ENCODE results near the gene AMACR. TPM values are rescaled to one million over a fixed set of nuclear protein-coding genes. Genes with fewer than 3 reads are reported as not detected.

The AMACR gene
- total RNA-seq, 2 experiments from 2014 or later = 4.5 to 5.0 TPM

DNA sequence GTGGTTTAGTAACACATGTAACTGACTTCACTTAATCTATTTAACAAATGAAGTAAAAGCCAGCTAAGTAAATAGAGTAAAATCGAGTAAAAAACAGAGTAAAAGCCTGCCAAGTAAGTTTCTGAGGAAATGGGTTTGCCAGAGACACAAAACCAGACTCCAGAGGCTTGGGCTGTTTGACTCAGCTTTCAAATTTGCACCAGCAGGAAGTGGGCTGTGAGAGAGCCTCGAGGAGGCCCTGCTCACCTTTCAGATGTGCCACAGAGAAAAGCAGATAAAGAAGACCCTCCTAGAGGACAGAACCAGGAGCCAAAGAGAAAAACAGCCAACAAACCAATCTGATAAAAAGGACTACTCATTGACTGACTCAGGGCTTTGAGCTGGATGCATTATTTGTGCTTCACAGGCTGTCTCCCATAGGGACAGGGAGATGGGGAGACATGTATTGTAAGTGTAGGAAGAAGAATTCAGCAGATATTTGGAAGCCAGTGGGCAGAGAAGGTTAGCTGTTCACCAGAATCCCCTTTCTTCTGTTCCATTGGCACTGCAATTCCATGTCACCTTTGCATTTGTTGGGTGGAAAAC lies 14.4 kb upstream of the AMACR start:
- no TSS peak for BruUV-seq (replicated peaks)
- no peak overlapping the region for H3K4me3 ChIP-seq (ENCODE audit: low read depth, low read length, poor library complexity, severe bottlenecking)
- intact Hi-C loops (cut with micrococcal nuclease; ENCODE audit: unreplicated experiment) = no loop called here
- H3K9me3 ChIP-seq (ENCODE audit: low read length) = no peaks in the 10 kb centered on the region
- TF ChIP-seq, protein P1, sequence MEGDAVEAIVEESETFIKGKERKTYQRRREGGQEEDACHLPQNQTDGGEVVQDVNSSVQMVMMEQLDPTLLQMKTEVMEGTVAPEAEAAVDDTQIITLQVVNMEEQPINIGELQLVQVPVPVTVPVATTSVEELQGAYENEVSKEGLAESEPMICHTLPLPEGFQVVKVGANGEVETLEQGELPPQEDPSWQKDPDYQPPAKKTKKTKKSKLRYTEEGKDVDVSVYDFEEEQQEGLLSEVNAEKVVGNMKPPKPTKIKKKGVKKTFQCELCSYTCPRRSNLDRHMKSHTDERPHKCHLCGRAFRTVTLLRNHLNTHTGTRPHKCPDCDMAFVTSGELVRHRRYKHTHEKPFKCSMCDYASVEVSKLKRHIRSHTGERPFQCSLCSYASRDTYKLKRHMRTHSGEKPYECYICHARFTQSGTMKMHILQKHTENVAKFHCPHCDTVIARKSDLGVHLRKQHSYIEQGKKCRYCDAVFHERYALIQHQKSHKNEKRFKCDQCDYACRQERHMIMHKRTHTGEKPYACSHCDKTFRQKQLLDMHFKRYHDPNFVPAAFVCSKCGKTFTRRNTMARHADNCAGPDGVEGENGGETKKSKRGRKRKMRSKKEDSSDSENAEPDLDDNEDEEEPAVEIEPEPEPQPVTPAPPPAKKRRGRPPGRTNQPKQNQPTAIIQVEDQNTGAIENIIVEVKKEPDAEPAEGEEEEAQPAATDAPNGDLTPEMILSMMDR (conservative IDR thresholded peaks at IDR 0.05; ENCODE audit: low read length) = no peak
- TF ChIP-seq EZH2phosphoT487 (IDR thresholded peaks at IDR 0.05; ENCODE audit: borderline replicate concordance, low read depth, low read length) = no peak
- ChIA-PET POLR2A (interaction anchor here (0.5 kb wide), 1 partner anchor 490 kb away, joined by 3 read pairs; no protein-coding TSS in a partner anchor), CTCF (ENCODE audit: unreplicated experiment) (no interaction called here)
- DNase-seq (ENCODE audit: low spot score) = no peak
- H4K20me1 ChIP-seq (ENCODE audit: insufficient read depth, low read length) = no peaks in the 10 kb centered on the region
- H3K4me2 ChIP-seq (ENCODE audit: low read length) = no peak overlapping the region
- H2AFZ ChIP-seq (ENCODE audit: low read length) = no peak overlapping the region
- no peaks in the 10 kb centered on the region; the same call in 1 of the 2 replicates for H3K36me3 ChIP-seq (ENCODE audit: insufficient read depth, low read length)
- no peaks in the 10 kb centered on the region for H3K4me1 ChIP-seq (ENCODE audit: insufficient read depth, low read length, poor library complexity, severe bottlenecking)
- H3K9me2 ChIP-seq (ENCODE audit: insufficient read depth, low read length) = no peaks in the 10 kb centered on the region
- no peak overlapping the region for H3K27ac ChIP-seq (ENCODE audit: low read depth, low read length, poor library complexity, severe bottlenecking)
- H3K79me2 ChIP-seq (ENCODE audit: insufficient read depth, low read depth, low read length) = no peaks in the 10 kb centered on the region

DNA sequence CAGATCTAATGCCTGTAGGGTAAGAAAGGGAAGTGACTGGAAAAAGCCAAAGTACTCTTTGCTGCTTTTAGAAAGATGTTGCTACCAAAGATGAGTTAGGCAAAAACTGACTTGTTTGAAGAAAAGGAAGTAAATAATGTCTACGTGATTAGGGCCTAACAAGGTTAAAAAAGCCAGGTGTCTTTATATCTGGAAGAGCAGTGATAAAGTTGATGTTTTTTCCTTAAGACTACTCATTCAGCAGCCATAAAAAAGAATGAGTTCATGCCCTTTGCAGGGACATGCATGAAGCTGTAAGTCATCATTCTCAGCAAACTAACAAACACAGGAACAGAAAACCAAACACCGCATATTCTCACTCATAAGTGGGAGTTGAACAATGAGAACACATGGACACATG lies 13.5 kb upstream of the AMACR start:
- Histone ChIP-seq H3K4me1 (ENCODE audit: insufficient read depth, low read length, poor library complexity, severe bottlenecking) (no peaks in the 10 kb centered on the region), H3K27ac (ENCODE audit: low read depth, low read length, poor library complexity, severe bottlenecking) (no peak overlapping the region), H4K20me1 (ENCODE audit: insufficient read depth, low read length) (no peaks in the 10 kb centered on the region), H3K9me3 (ENCODE audit: low read length) (no peaks in the 10 kb centered on the region), H3K4me2 (ENCODE audit: low read length) (no peak overlapping the region), H3K9me2 (ENCODE audit: insufficient read depth, low read length) (no peaks in the 10 kb centered on the region), H2AFZ (ENCODE audit: low read length) (no peak overlapping the region), H3K4me3 (ENCODE audit: low read depth, low read length, poor library complexity, severe bottlenecking) (no peak overlapping the region), H3K36me3 (ENCODE audit: insufficient read depth, low read length) (no peaks in the 10 kb centered on the region; the same call in 1 of the 2 replicates), H3K79me2 (ENCODE audit: insufficient read depth, low read depth, low read length) (no peaks in the 10 kb centered on the region)
- intact Hi-C loops (cut with micrococcal nuclease; ENCODE audit: unreplicated experiment) = no loop called here
- ChIA-PET CTCF (ENCODE audit: unreplicated experiment) (no interaction called here), POLR2A (interaction anchor here (0.5 kb wide), 1 partner anchor 489 kb away, joined by 3 read pairs; no protein-coding TSS in a partner anchor)
- BruUV-seq (replicated peaks) = no TSS peak
- DNase-seq (ENCODE audit: low spot score) = no peak
- TF ChIP-seq, protein P1 (conservative IDR thresholded peaks at IDR 0.05; ENCODE audit: low read length) = no peak
- no peak for TF ChIP-seq EZH2phosphoT487 (IDR thresholded peaks at IDR 0.05; ENCODE audit: borderline replicate concordance, low read depth, low read length)

DNA sequence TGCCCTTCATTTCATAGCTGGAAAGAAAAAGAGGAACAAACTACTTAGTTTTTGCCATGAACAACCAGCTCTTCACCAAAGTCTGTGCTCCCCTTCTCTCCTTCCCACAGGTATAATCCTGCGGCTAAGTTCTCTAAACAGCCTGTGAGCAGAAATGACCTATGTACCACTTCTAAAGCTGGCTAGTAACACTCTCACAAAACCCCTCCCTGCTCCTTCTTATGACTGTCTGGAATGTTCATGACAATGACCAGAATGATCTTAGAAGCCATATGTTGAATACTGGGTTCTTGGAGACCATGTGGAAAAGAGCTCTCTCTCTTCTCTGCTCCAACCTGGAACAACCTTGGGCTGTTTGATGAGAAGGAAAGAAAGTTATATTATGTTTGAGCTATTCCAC lies 12.9 kb upstream of the AMACR start:
- no peak for DNase-seq (ENCODE audit: low spot score)
- Histone ChIP-seq H3K4me2 (ENCODE audit: low read length) (no peak overlapping the region), H4K20me1 (ENCODE audit: insufficient read depth, low read length) (no peaks in the 10 kb centered on the region), H3K27ac (ENCODE audit: low read depth, low read length, poor library complexity, severe bottlenecking) (no peak overlapping the region), H3K9me3 (ENCODE audit: low read length) (no peaks in the 10 kb centered on the region), H3K9me2 (ENCODE audit: insufficient read depth, low read length) (no peaks in the 10 kb centered on the region), H3K36me3 (ENCODE audit: insufficient read depth, low read length) (no peaks in the 10 kb centered on the region; the same call in 1 of the 2 replicates), H3K79me2 (ENCODE audit: insufficient read depth, low read depth, low read length) (no peaks in the 10 kb centered on the region), H3K4me3 (ENCODE audit: low read depth, low read length, poor library complexity, severe bottlenecking) (no peak overlapping the region), H2AFZ (ENCODE audit: low read length) (no peak overlapping the region), H3K4me1 (ENCODE audit: insufficient read depth, low read length, poor library complexity, severe bottlenecking) (no peaks in the 10 kb centered on the region)
- ChIA-PET POLR2A (interaction anchor here (0.6 to 1.2 kb wide), 2 partner anchors 12 to 457 kb away, joined by 3 to 6 read pairs; partner anchors contain the start of gene AMACR), CTCF (ENCODE audit: unreplicated experiment) (no interaction called here)
- BruUV-seq (replicated peaks) = no TSS peak
- intact Hi-C loops (cut with micrococcal nuclease; ENCODE audit: unreplicated experiment) = no loop called here
- TF ChIP-seq EZH2phosphoT487 (IDR thresholded peaks at IDR 0.05; ENCODE audit: borderline replicate concordance, low read depth, low read length) = no peak
- TF ChIP-seq, protein P1 (conservative IDR thresholded peaks at IDR 0.05; ENCODE audit: low read length) = no peak

All from OCI-LY7 (cell line).